Inflammatory macrophage treated with lipopolysaccharide for 4 hours (primary cell): ENCODE measurements around the gene DDAH1.

Experiments
- DNase-seq: peaks from one replicate; pipeline ENCODE4 v3.0.0-alpha.2; 2020

The DDAH1 gene

GRCh38 chr1:85437139-85437538, 27.8 kb downstream of the DDAH1 start:
- no peak for DNase-seq

DNA sequence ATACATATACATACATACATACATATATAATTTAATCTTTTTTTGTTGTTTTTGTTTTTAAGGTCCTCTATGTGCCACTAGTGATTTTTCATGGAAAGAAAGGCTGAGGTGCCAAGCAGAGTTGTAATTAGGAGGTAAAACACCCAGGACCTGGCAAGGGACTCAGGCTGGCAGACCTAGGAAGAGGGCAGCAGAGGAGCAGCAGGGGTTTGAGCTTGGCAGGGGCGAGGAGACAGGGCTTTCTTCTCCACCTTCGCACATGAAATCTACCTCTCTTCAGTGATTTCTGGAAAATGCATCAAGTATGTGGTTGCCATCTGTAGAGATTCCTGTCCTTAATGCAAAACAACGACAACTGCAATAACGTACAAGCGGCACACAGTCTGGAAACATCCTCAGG, 31.9 kb downstream of the DDAH1 start:
- DNase-seq: no peak

DNA sequence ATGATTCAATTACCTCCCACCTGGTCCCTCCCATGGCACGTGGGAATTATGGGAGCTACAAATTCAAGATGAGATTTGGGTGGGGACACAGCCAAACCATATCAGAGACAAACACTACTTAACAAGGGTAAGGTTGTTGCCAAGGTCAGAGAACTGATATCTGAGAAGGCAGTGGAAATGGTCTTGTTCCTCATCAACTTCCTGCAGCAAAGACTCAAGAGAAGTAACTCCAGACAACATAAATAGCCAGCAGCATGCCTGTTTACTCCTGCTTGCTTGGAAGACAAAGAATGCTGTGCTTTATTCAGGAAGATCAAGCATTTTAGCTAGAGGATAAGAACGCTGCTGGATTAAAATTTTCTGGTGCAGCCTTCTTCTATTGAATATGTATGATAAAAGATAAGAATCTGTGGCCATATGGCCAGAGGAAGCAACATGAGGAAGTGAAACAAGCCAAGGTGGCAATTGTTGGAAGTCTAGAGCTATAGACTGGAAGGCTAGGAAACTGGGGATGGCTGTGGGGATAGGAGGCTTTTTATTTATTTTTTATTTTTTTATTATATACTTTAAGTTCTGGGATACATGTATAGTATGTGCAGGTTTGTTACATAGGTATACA, 36.4 kb downstream of the DDAH1 start:
- DNase-seq: peak; percentile 29

GRCh38 chr1:85427849-85428248, 37.1 kb downstream of the DDAH1 start:
- DNase-seq: no peak

GRCh38 chr1:85427331-85427730, 37.6 kb downstream of the DDAH1 start:
- DNase-seq: no peak

- DNase-seq: no peak
Measured at GRCh38 chr1:85421179-85421578, 43.8 kb downstream of the DDAH1 start.

DNA sequence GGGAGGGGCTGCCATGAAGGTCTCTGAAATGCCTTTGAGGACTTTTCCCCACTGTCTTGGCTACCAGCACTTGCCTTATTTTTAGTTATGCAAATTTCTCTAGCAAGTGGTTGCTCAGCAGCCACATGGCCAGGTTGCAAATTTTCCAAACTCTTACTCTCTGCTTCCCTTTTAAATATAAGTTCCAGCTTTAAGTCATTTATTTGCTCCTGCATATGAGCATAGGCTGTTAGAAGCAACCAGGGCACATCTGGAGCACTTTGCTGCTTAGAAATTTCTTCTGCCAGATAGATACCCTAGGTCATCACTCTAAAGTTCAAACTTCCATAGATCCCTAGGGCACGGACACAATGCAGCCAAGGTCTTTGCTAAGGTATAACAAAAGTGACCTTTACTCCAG, 44.8 kb downstream of the DDAH1 start:
- DNase-seq: no peak

DNA sequence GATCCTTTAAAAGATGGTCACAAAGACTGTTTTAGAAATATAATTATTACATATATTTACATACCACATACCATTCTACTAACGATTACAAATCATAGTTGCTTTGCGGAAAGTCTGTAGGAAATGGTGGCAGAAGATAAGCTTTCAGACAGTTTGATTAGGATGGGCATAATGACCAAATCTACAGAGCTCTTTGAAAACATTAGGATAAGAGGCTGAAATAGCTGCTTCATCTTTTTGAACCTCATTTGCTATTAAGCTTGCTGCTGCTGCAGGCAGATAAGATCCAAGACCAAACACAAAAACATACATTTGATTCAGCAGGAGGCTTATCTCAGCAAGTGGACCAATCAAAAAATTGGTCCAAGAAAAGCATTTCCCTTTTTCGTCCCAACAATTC, 47.1 kb downstream of the DDAH1 start:
- no peak for DNase-seq

DNA sequence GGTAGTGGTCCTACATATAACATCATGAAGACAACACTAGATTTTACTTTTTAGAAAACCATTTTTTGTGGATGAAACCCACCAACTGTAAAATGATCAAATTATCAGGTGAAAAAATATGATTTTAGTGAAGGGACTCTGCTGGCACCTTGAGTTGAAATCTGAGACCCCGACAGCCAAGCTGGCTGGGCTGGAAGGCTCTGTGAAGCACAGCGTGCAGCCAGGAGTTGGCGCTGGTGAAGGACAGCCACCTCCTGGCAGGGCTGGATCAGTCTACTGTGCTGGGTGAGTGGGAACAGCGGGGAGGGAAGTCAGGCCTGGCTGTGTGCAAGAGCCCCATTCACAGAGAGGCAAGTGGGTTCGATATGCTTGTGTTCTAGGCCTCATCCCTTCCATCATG, 47.9 kb downstream of the DDAH1 start:
- no peak for DNase-seq

- no peak for DNase-seq
Measured at GRCh38 chr1:85413169-85413568, 51.8 kb downstream of the DDAH1 start.

- no peak for DNase-seq
Measured at GRCh38 chr1:85411567-85412305, 53.2 kb downstream of the DDAH1 start.

- DNase-seq: no peak
Measured at GRCh38 chr1:85409516-85409915, 55.4 kb downstream of the DDAH1 start.

DNA sequence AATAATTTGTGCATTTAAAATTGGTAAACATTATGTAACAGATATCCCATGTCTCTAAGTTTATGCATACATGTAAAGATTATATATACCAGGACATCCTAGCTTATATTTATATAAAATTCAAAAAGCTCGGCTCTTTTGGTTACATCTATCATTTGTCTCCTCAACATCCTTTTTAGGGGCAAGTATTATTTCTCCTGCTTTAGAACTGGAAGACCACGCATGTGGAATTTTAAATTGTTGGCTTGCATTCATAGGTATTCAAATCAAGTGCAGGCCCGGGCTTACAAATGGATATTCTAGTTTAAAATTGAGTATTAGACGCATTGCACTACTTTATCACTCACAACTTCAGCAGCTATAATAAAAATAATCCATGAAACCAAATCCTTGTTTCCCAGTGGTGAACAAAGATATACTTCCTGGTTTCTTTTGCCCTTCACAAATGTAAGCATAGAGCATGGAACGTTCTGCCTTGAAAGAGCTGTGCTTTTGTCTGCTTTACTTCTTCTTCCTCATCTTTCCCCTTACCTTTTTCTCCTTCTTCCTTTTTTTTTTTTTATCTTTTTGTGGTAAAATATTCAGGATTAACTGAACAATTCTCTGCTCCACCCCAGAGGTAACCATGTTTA, 57.1 kb downstream of the DDAH1 start:
- no peak for DNase-seq

GRCh38 chr1:85406887-85407533, 57.9 kb downstream of the DDAH1 start:
- no peak for DNase-seq

GRCh38 chr1:85406081-85406480, 58.9 kb downstream of the DDAH1 start:
- no peak for DNase-seq

GRCh38 chr1:85404408-85404807, 60.6 kb downstream of the DDAH1 start:
- DNase-seq: no peak

- peak; percentile 2 for DNase-seq
Measured at GRCh38 chr1:85398391-85399064, 66.4 kb downstream of the DDAH1 start.

DNA sequence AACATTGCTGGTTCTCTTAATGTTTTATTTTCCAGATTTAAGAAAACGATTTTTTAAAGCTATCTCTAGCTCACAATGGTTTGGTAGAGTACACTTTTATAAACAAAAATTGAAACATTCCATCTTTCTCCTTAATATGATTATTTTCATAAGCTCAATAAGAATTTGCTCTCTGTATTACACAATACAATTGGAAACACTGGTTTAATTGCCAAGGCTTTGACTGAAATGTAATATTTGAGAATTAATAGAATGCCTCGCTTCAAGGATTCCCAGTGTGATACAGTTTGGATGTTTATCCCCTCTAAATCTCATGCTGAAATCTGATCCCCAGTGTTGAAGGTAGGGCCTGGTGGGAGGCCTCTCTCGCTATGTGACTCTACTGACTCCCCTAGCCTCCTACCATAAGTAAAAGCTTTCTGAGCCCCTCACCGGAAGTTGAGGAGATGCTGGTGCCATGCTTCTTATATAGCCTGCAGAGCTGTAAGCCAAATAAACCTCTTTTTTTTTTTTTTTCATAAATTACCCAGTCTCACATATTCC, 67.4 kb downstream of the DDAH1 start:
- DNase-seq: no peak

DNA sequence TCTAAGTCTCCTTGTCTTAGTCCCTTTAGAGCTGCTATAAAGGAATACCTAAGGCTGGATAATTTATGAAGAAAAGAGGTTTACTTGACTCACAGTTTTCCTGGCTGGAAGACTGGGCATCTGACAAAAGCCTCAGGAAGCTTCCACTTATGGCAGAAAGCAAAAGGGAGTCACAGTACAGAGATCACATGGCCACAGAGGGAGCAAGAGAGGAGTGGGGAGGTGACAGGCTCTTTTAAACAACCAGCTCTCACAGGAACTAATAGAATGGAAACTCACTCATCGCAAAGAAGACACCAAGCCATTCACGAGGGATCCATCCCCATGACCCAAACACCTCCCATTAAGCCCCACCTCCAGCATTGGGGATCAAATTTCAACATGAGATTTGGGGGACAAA, 68.8 kb downstream of the DDAH1 start:
- no peak for DNase-seq

DNA sequence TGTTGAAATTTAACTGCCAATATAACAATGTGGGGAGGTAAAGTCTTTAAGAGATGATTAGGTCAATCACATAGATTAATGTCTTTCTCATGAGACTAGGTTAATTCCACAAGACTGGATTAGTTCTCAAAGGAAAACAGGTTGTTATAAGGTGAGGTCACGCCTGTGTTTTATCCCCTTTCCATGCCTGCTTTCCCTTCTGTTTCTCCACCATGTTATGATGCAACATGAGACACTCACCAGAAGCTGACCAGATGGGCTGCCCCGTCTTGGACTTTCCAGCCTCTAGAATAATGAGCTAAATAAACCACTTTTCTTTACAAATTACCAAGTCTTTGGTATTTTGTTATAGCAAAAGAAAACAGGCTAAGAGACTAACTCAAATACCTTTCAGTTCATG, 70.8 kb downstream of the DDAH1 start:
- no peak for DNase-seq

DNA sequence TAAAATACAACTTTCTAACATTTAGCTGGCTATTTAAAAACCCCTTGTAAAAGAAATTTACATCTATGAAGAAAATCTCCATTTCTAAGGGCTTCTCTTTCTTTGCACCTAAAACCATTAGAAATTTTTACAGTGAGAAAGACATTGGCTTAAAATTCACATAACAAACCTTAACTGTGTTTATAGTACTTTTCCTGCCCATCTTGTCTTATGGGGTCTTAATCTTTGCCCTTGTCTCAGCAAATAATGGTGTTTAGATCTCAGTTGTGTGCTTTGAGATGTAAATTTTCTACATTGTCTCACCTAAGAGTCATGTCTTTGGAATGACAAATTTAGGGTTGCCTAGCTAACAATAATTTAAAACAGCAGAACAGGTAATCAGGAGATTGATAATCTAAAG, 71.5 kb downstream of the DDAH1 start:
- DNase-seq: no peak

DNA sequence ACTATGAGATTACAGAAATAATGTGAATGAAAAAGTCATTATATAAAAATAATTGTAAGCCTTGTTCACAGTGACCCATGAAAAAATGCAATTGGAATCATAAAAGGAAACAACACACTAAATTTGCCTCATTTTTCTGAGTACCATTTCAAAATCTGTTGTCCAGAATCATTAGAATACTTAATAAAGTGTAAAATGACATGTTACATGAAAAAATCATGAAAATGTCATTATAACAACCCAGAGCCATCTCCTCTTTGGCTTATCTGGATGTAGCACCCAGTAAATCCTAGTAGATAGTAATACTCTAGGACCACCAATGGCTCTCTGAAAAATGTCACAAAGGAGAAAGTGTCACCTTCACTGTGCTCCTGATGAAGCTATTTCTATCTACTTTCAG, 76.5 kb downstream of the DDAH1 start:
- no peak for DNase-seq

DNA sequence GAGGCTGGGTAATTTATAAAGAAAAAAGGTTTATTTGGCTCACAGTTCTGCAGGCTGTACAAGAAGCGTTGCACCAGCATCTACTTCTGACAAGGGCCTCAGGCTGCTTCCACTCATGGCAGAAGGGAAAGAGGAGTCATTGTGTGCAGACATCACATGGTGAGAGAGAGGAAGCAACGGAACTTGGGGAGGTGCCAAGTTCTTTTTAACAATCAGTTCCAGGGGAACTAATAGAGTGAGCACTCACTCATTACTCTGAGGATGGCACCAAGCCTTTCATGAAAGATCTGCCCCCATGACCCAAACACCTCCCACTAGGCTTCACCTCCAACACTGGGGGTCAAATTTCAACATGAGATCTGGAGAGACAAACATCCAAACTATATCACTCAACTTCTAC, 77.2 kb downstream of the DDAH1 start:
- no peak for DNase-seq
